OCI-LY1 (cell line): Measurements from ENCODE around the gene PCDHB5.
"Not testable (repeated sequence)": the region's sequence is repeated elsewhere in the genome, so short reads cannot be mapped to it uniquely, and the experiment has no call there.

ENCODE experiments used
- H2AFZ ChIP-seq: fragments of 200-600 bp; sonication (generic), shearing (Covaris generic); 2 replicates; pipeline ENCODE4 v1.6.0; 2014; ENCODE audit warnings: antibody characterized with exemption, mild to moderate bottlenecking, low read length
- H3F3A ChIP-seq: fragments of 200-600 bp; sonication (generic), shearing (Covaris generic); 2 replicates; pipeline ENCODE4 v1.6.0; 2014; ENCODE audit warnings: mild to moderate bottlenecking, antibody characterized with exemption, low read length, moderate library complexity; ENCODE audit not compliant: insufficient read depth
- H3K27ac ChIP-seq: fragments of 200-600 bp; sonication (generic); 2 replicates; pipeline ENCODE4 v1.5.1; 2014; ENCODE audit warnings: low read length, mixed run types, mild to moderate bottlenecking, low read depth; ENCODE audit not compliant: poor library complexity, severe bottlenecking
- H3K27me3 ChIP-seq: fragments of 200-600 bp; sonication (generic); 2 replicates; pipeline ENCODE4 v1.6.0; 2014; ENCODE audit warnings: antibody characterized with exemption, mild to moderate bottlenecking, low read length, moderate library complexity; ENCODE audit not compliant: insufficient read depth
- H3K36me3 ChIP-seq: fragments of 200-600 bp; sonication (generic); 2 replicates; pipeline ENCODE4 v1.6.1; 2014; ENCODE audit warnings: mild to moderate bottlenecking, antibody characterized with exemption, low read length, moderate library complexity, mixed read lengths; ENCODE audit not compliant: insufficient read depth
- H3K4me1 ChIP-seq: fragments of 200-600 bp; sonication (generic); 2 replicates; pipeline ENCODE4 v1.5.1; 2014; ENCODE audit warnings: mild to moderate bottlenecking, low read length, moderate library complexity; ENCODE audit not compliant: insufficient read depth, severe bottlenecking
- H3K4me2 ChIP-seq: fragments of 200-600 bp; sonication (generic), shearing (Covaris generic); 2 replicates; pipeline ENCODE4 v1.6.1; 2014; ENCODE audit warnings: low read length
- H3K4me3 ChIP-seq: fragments of 200-600 bp; sonication (generic); 2 replicates; pipeline ENCODE4 v1.5.1; 2014; ENCODE audit warnings: low read length, low read depth, mild to moderate bottlenecking, mixed read lengths; ENCODE audit not compliant: poor library complexity, severe bottlenecking
- H3K79me2 ChIP-seq: fragments of 200-600 bp; shearing (Covaris generic); 2 replicates; pipeline ENCODE4 v1.6.1; 2016; ENCODE audit warnings: mixed run types, low read length, mixed read lengths; ENCODE audit not compliant: insufficient read depth
- H3K9ac ChIP-seq: fragments of 200-600 bp; sonication (generic), shearing (Covaris generic); 2 replicates; pipeline ENCODE4 v1.6.1; 2014; ENCODE audit warnings: mild to moderate bottlenecking, low read length, mixed read lengths
- H3K9me2 ChIP-seq: fragments of 200-600 bp; sonication (generic), shearing (Covaris generic); 2 replicates; pipeline ENCODE4 v1.6.1; 2014; ENCODE audit warnings: low read depth, mild to moderate bottlenecking, low read length, mixed read lengths
- H3K9me3 ChIP-seq: fragments of 200-600 bp; shearing (Covaris generic); 2 replicates; pipeline ENCODE4 v1.6.1; 2014; ENCODE audit warnings: low read length, mixed read lengths
- H4K20me1 ChIP-seq: fragments of 200-600 bp; sonication (generic), shearing (Covaris generic); 2 replicates; pipeline ENCODE4 v1.6.0; 2016; ENCODE audit warnings: mild to moderate bottlenecking, low read length; ENCODE audit not compliant: insufficient read depth
- EZH2 ChIP-seq: fragments of 200-600 bp; sonication (generic), shearing (Covaris generic); IDR thresholded peaks from 2 replicates; pipeline ENCODE4 v1.8.0; 2017; ENCODE audit warnings: borderline replicate concordance, mixed run types, mild to moderate bottlenecking, antibody characterized with exemption, low read length, moderate library complexity, mixed read lengths
- TF ChIP-seq, protein P1 (sequence below): fragments of 200-600 bp; sonication (generic), shearing (Covaris generic); IDR thresholded peaks from 2 replicates; pipeline ENCODE4 v1.5.1; 2017; ENCODE audit warnings: mild to moderate bottlenecking, antibody characterized with exemption, low read length, moderate library complexity, mixed read lengths

Gene PCDHB5

DNA sequence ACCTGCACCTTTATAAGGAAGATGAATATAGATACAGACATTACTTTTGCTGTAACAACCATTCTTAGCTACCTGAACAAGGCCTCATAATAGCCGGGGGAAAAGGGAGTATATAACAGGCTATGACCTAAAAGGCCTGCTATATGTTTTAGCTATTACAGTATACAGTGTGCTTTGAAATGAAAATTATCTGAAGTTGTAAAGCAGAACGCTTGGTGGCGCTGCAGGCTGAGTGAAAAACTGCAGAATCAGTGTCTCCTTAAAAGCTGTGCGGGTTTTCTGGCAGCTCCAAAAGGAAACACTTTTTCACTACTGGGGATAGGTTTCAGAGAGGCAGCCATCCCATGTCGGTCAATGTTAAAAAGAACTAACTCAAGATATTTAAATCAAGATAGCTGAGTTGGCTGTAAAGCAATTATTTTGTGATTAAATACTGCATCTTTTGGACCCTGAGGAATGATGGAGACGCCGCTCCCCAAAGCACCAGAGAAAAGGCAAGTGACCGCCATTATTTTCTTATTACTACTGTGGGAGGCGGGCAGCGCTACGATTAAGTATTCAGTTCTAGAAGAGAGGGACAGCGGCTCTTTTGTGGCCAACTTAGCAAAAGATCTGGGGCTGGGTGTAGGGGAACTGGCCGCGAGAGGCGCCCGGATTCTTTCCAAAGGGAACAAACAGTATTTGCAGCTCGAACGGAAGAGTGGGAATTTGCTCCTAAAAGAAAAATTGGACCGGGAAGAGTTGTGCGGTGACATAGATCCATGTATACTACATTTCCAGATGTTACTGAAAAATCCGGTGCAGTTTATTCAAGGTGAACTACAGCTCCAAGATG lies 20.8 kb downstream of the PCDHB5 start:
- Histone ChIP-seq H3K9me3 (no peaks in the 10 kb centered on the region), H2AFZ (no peak overlapping the region)

DNA sequence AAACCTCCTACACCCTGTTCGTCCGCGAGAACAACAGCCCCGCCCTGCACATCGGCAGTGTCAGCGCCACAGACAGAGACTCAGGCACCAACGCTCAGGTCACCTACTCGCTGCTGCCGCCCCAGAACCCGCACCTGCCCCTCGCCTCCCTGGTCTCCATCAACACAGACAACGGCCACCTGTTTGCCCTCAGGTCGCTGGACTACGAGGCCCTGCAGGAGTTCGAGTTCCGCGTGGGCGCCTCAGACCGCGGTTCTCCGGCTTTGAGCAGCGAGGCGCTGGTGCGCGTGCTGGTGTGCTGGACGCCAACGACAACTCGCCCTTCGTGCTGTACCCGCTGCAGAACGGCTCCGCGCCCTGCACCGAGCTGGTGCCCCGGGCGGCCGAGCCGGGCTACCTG lies 22.4 kb downstream of the PCDHB5 start:
- H3K27me3 ChIP-seq, H3K4me1 ChIP-seq: not testable (repeated sequence)

More for the DNA sequence above, 20.8 kb downstream of the PCDHB5 start:
- Histone ChIP-seq H3K79me2 (no peaks in the 10 kb centered on the region), H3K4me1 (no peaks in the 10 kb centered on the region), H3K9me2 (no peaks in the 10 kb centered on the region), H3K27me3 (no peaks in the 10 kb centered on the region), H3K9ac (no peak overlapping the region), H3K36me3 (no peaks in the 10 kb centered on the region), H4K20me1 (no peaks in the 10 kb centered on the region), H3K4me3 (no peak overlapping the region), H3K4me2 (no peak overlapping the region), H3K27ac (no peak overlapping the region), H3F3A (no peaks in the 10 kb centered on the region)
- TF ChIP-seq EZH2 = no peak
- TF ChIP-seq, protein P1, sequence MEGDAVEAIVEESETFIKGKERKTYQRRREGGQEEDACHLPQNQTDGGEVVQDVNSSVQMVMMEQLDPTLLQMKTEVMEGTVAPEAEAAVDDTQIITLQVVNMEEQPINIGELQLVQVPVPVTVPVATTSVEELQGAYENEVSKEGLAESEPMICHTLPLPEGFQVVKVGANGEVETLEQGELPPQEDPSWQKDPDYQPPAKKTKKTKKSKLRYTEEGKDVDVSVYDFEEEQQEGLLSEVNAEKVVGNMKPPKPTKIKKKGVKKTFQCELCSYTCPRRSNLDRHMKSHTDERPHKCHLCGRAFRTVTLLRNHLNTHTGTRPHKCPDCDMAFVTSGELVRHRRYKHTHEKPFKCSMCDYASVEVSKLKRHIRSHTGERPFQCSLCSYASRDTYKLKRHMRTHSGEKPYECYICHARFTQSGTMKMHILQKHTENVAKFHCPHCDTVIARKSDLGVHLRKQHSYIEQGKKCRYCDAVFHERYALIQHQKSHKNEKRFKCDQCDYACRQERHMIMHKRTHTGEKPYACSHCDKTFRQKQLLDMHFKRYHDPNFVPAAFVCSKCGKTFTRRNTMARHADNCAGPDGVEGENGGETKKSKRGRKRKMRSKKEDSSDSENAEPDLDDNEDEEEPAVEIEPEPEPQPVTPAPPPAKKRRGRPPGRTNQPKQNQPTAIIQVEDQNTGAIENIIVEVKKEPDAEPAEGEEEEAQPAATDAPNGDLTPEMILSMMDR = peak; percentile 50; the same call in 1 of the 2 replicates

DNA sequence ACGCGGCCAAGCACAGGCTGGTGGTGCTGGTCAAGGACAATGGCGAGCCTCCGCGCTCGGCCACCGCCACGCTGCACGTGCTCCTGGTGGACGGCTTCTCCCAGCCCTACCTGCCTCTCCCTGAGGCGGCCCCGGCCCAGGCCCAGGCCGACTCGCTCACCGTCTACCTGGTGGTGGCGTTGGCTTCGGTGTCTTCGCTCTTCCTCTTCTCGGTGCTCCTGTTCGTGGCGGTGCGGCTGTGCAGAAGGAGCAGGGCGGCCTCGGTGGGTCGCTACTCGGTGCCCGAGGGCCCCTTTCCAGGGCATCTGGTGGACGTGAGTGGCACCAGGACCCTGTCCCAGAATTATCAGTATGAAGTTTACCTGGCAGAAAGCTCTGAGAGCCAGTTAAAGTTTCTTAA lies 22.9 kb downstream of the PCDHB5 start:
- H3K4me1 ChIP-seq, H3K9me3 ChIP-seq, H3K9ac ChIP-seq, H3F3A ChIP-seq, H3K4me3 ChIP-seq, H2AFZ ChIP-seq, H3K27me3 ChIP-seq, H3K27ac ChIP-seq, H3K4me2 ChIP-seq, H3K79me2 ChIP-seq, H3K36me3 ChIP-seq, H4K20me1 ChIP-seq, H3K9me2 ChIP-seq: not testable (repeated sequence)

More for the DNA sequence above, 22.4 kb downstream of the PCDHB5 start:
- H3K27ac ChIP-seq, H2AFZ ChIP-seq, H3K9ac ChIP-seq, H3K79me2 ChIP-seq, H3K9me3 ChIP-seq, H4K20me1 ChIP-seq, H3F3A ChIP-seq, H3K4me2 ChIP-seq, H3K9me2 ChIP-seq, H3K4me3 ChIP-seq, H3K36me3 ChIP-seq: not testable (repeated sequence)

DNA sequence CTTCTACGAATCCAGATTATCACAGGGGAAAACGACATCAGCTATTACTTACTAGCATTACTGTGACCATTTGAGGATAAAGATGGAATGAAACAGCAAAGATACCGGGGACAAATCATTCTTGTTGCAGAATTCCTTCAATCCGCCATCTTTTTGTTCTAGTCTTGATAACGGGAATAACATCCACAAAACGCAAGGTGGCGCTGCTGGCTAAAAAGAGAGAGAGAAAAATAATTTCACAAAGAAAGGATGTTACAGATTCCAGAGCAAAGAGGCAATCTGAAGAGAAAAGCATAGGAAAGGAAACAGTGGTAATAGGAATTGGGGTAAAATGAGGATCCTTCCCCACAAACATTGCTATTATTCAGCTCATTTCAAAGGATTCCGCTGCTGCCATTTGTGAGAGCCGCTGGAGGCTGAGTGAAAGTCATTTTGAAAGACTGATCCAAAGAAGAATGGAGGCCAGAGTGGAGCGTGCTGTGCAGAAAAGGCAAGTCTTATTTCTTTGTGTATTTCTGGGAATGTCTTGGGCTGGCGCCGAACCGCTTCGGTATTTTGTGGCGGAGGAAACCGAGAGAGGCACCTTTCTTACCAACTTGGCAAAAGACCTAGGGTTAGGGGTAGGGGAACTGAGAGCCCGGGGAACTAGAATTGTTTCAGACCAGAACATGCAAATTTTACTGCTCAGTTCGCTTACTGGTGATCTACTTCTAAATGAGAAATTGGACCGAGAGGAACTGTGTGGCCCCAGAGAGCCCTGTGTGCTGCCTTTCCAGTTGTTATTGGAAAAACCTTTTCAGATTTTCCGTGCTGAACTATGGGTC lies 37.6 kb downstream of the PCDHB5 start, which contains the start of gene PCDHB7:
Gene PCDHB7 (plus strand): TSS at position 264 of the 824 bp plus-strand sequence. CDS start 192 bp downstream, at position 456.
- Histone ChIP-seq H3K9ac (no peak within 1 kb of the TSS), H3K4me1 (no peaks in the 10 kb centered on the region), H3K9me3 (no peaks in the 10 kb centered on the region), H3K4me3 (no peak within 1 kb of the TSS), H3K27ac (no peak within 1 kb of the TSS), H3K4me2 (peak within 1 kb of the TSS; percentile 17; the same call in 1 of the 2 replicates), H4K20me1 (no peaks in the 10 kb centered on the region), H3F3A (no peaks in the 10 kb centered on the region), H2AFZ (0 out of 2 replicates have a peak within 1 kb of the TSS, but pooled peaks have one; percentile 15), H3K27me3 (no peaks in the 10 kb centered on the region), H3K36me3 (no peaks in the 10 kb centered on the region), H3K79me2 (no peaks in the 10 kb centered on the region), H3K9me2 (no peaks in the 10 kb centered on the region)
- TF ChIP-seq, protein P1 = peak; percentile 78
- TF ChIP-seq EZH2 = no peak

DNA sequence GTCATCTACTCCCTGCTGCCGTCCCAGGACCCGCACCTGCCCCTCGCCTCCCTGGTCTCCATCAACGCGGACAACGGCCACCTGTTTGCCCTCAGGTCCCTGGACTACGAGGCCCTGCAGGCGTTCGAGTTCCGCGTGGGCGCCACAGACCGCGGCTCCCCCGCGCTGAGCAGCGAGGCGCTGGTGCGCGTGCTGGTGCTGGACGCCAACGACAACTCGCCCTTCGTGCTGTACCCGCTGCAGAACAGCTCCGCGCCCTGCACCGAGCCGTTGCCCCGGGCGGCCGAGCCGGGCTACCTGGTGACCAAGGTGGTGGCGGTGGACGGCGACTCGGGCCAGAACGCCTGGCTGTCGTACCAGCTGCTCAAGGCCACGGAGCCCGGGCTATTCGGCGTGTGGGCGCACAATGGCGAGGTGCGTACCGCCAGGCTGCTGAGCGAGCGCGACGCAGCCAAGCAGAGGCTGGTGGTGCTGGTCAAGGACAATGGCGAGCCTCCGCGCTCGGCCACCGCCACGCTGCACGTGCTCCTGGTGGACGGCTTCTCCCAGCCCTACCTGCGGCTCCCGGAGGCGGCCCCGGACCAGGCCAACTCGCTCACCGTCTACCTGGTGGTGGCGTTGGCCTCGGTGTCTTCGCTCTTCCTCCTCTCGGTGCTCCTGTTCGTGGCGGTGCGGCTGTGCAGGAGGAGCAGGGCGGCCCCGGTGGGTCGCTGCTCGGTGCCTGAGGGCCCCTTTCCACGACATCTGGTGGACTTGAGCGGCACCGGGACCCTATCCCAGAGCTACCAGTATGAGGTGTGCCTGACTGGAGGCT lies 39.5 kb downstream of the PCDHB5 start:
- not testable (repeated sequence) for H3K27ac ChIP-seq, H4K20me1 ChIP-seq, H3K9me3 ChIP-seq, H2AFZ ChIP-seq, H3K4me2 ChIP-seq, H3F3A ChIP-seq, H3K4me1 ChIP-seq, H3K27me3 ChIP-seq, H3K79me2 ChIP-seq, H3K9me2 ChIP-seq, H3K36me3 ChIP-seq, H3K4me3 ChIP-seq, H3K9ac ChIP-seq
